B cell (primary cell): ENCODE results near the gene GIT1.

Source experiments
- EZH2 ChIP-seq: IDR thresholded peaks from 2 replicates; pipeline ENCODE4 v1.6.1; 2012; ENCODE audit warnings: borderline replicate concordance, low read depth, mild to moderate bottlenecking, moderate library complexity, low read length; ENCODE audit not compliant: insufficient read depth, poor library complexity, severe bottlenecking
- TF ChIP-seq, protein P1 (sequence below): fragments of 200-600 bp; IDR thresholded peaks from one replicate; pipeline ENCODE4 v1.8.0; 2022; ENCODE audit warnings: antibody characterized with exemption, mild to moderate bottlenecking

DNA sequence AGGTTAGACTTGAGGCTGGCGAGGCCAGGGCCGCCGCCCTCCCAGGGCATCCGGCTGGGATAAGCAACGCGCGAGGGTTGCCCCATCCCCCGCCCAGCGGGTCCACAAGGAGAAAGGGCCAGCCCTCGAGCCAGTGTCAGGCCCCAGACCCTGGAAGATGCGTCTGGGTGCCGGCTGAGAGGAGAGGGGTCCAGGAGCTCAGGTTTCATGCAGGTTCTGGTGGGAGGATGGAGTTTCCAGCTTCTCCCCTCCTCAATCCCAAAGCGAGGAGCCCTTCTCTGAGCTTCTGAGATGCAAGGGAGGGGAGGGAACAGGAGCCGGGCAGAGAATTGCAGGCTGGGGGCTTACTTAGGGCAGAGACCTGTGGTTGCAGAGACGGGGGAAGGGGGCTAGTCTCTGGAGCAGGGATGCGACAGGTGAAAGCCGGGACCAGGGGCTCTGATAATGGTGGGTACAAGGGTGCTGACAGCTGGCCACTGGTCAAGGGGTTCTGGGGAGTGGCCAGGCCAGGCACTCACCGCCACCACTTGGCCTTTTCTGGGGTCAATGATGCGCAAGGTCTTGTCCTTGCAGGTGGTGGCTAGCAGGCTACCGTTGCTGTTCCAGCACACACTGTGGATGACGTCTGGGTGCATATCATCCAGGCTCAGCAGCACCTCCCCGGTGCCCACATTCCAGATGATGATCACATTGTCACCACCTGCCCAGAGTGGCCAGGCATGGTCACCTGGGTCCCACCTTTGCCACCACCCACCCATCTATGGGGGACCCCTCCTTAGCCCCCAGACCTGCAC lies 29.0 kb upstream of the GIT1 start:
- TF ChIP-seq, protein P1, sequence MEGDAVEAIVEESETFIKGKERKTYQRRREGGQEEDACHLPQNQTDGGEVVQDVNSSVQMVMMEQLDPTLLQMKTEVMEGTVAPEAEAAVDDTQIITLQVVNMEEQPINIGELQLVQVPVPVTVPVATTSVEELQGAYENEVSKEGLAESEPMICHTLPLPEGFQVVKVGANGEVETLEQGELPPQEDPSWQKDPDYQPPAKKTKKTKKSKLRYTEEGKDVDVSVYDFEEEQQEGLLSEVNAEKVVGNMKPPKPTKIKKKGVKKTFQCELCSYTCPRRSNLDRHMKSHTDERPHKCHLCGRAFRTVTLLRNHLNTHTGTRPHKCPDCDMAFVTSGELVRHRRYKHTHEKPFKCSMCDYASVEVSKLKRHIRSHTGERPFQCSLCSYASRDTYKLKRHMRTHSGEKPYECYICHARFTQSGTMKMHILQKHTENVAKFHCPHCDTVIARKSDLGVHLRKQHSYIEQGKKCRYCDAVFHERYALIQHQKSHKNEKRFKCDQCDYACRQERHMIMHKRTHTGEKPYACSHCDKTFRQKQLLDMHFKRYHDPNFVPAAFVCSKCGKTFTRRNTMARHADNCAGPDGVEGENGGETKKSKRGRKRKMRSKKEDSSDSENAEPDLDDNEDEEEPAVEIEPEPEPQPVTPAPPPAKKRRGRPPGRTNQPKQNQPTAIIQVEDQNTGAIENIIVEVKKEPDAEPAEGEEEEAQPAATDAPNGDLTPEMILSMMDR = peak; percentile 20
- TF ChIP-seq EZH2 = no peak
